HFF-Myc (cell line): ENCODE data around the gene ZNF200.

Experiments used
- DNase-seq: peaks from one replicate; pipeline ENCODE4 v3.0.0-alpha.2; 2011; ENCODE audit warnings: low read depth; ENCODE audit errors: extremely low read depth
- H3K4me3 ChIP-seq: replicated peaks from 2 replicates; pipeline ENCODE4 v1.5.1; 2011; ENCODE audit warnings: low read depth, mild to moderate bottlenecking, control low read depth, low read length
- TF ChIP-seq, protein P1 (sequence below): IDR thresholded peaks from 2 replicates; pipeline ENCODE4 v1.5.1; 2012; ENCODE audit warnings: mild to moderate bottlenecking, low read depth, low read length, control low read depth; ENCODE audit errors: missing control alignments

The ZNF200 gene

GRCh38 chr16:3192476-3193019 lies 42.4 kb downstream of the ZNF200 start:
- TF ChIP-seq, protein P1, sequence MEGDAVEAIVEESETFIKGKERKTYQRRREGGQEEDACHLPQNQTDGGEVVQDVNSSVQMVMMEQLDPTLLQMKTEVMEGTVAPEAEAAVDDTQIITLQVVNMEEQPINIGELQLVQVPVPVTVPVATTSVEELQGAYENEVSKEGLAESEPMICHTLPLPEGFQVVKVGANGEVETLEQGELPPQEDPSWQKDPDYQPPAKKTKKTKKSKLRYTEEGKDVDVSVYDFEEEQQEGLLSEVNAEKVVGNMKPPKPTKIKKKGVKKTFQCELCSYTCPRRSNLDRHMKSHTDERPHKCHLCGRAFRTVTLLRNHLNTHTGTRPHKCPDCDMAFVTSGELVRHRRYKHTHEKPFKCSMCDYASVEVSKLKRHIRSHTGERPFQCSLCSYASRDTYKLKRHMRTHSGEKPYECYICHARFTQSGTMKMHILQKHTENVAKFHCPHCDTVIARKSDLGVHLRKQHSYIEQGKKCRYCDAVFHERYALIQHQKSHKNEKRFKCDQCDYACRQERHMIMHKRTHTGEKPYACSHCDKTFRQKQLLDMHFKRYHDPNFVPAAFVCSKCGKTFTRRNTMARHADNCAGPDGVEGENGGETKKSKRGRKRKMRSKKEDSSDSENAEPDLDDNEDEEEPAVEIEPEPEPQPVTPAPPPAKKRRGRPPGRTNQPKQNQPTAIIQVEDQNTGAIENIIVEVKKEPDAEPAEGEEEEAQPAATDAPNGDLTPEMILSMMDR = no peak
- H3K4me3 ChIP-seq = no peak overlapping the region
- no peak for DNase-seq

GRCh38 chr16:3190949-3191353 lies 44.0 kb downstream of the ZNF200 start:
- TF ChIP-seq, protein P1 = no peak

GRCh38 chr16:3189869-3190268 lies 45.1 kb downstream of the ZNF200 start:
- TF ChIP-seq, protein P1 = no peak
- no peak for DNase-seq
- peak overlapping the region; percentile 57 for H3K4me3 ChIP-seq

More at GRCh38 chr16:3190949-3191353, 44.0 kb downstream of the ZNF200 start:
- H3K4me3 ChIP-seq = peak overlapping the region; percentile 43
- no peak for DNase-seq

- H3K4me3 ChIP-seq = peak overlapping the region; percentile 57
- TF ChIP-seq, protein P1 = no peak
- no peak for DNase-seq
These were observed 45.8 kb downstream of the ZNF200 start for GRCh38 chr16:3188925-3189825.

DNA sequence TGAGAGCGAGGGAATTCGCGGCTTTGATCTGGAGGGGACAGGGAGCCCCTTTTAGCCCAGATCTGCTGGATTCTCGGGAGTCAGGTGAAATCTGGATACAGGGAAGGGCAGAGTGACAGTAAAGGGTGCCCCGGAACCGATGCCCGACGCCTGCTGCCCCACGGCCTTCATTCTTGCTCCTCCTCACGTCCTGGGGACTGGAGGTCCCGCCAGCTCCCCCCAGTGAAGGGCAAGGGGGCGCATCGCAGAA lies 46.4 kb downstream of the ZNF200 start:
- DNase-seq = no peak
- TF ChIP-seq, protein P1 = no peak
- peak overlapping the region; percentile 57 for H3K4me3 ChIP-seq

DNA sequence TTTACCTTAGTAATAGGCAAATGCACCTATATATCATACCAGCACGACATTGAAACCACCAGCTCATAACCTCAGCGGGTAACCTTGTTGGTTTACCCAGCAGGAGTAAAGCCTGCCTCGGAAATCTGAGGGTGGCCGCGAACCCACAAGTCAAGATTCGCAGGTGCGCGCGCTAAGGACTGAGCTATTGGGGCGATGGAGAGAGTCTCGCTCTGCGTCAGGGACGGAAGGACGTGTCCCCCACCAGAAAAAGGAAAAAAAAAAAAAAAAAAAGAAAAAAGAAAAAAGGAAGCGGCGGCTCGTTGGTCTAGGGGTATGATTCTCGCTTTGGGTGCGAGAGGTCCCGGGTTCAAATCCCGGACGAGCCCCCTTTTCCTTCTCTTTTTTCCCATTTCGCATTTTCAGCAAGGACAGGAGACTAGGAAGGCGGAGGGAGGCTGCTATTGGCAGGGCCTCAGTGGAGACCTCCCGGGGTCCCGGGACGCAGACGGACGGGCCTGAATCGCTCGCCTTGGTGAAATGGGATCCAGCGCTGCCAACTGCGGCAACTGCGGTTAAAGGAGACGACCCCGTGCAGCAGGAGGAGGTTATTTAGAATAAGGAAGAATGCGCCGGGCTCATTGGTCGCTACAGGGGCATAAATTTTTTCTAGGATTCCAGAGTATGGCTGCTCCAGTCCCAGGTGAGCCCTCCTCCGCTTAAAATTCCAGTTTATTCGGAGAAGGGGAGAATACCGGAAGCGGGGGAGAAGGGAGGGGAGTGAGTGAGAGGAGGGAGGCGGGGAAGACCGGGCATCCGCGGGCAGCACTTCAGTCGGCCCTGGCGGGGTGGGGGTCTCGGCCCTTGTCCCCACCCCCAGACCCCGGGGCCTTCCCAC lies 46.9 kb downstream of the ZNF200 start, which contains the start of gene OR1F1:
OR1F1 (plus strand) TSS at position 407 of the 877 bp plus-strand sequence.
- TF ChIP-seq, protein P1 = no peak
- DNase-seq = peak; percentile 68
- peak within 1 kb of the TSS; percentile 57 for H3K4me3 ChIP-seq
